Measurements from ENCODE around the gene OR5W2. TPM values are rescaled to one million over a fixed set of nuclear protein-coding genes. Genes with fewer than 3 reads are reported as not detected.

The OR5W2 gene
- total RNA-seq, 4 donors from 2014 or later: not detected

Small RNA genes lying within 50 kb of the gene (small RNA-seq; reads per million reads assigned to genes)
- 0 reads per million in 4 donors for gene AC036111.3

Other genes with a start within 250 kb of the OR5W2 start
- gene OR5D13, start 141.1 kb downstream of the OR5W2 start, total RNA-seq: not detected
- not detected for gene OR5D14, start 119.0 kb downstream of the OR5W2 start, total RNA-seq
- gene OR5L1, start 103.2 kb downstream of the OR5W2 start, total RNA-seq: not detected
- gene OR5D18, start 95.0 kb downstream of the OR5W2 start, total RNA-seq: not detected
- gene OR5L2, start 87.4 kb downstream of the OR5W2 start, total RNA-seq: not detected
- not detected for gene OR5D16, start 75.8 kb downstream of the OR5W2 start, total RNA-seq
- gene TRIM51, start 31.3 kb downstream of the OR5W2 start, total RNA-seq: not detected
- not detected for gene OR5I1, start 21.8 kb upstream of the OR5W2 start, total RNA-seq
- not detected for gene OR10AG1, start 55.4 kb upstream of the OR5W2 start, total RNA-seq
- gene OR5F1, start 80.0 kb upstream of the OR5W2 start, total RNA-seq: not detected
- gene OR5AS1, start 113.1 kb upstream of the OR5W2 start, total RNA-seq: not detected
- not detected for gene OR8I2, start 178.7 kb upstream of the OR5W2 start, total RNA-seq
- gene OR8H2, start 189.1 kb upstream of the OR5W2 start, total RNA-seq: not detected
- gene OR8H3, start 207.8 kb upstream of the OR5W2 start, total RNA-seq: not detected
- gene OR8J3, start 225.6 kb upstream of the OR5W2 start, total RNA-seq: not detected
- gene OR8K5, start 245.7 kb upstream of the OR5W2 start, total RNA-seq: not detected